Esophagus (tissue), 2 donors: ENCODE measurements around the gene CNNM1. TPM values are rescaled to one million over a fixed set of nuclear protein-coding genes. Genes with fewer than 3 reads are reported as not detected.

ENCODE experiments used
- polyA plus RNA-seq, 2 donors: library from polyadenylated mRNA; stranded (reverse); fragments of 200-250 nt; gene quantifications; one replicate each; pipeline ENCODE4 v1.2.3, GENCODE V29; 2013
- donor health status: healthy with polysubstance abuse.
- donor health status: Bipolar disorder and iron deficiency.

The CNNM1 gene
- polyA plus RNA-seq, 2 donors: 0.61 to 0.81 TPM

Other genes with a start within 250 kb of the CNNM1 start
- gene HPSE2, start 93.5 kb upstream of the CNNM1 start, polyA plus RNA-seq: 1 to 10 TPM; 2.1 to 3.5 TPM
- gene GOT1, start 101.3 kb downstream of the CNNM1 start, polyA plus RNA-seq: 10 to 100 TPM; 29.6 to 57.8 TPM
- 1 to 10 TPM in 1 of 2 donors, under 1 TPM in 1; 0.14 to 1.1 TPM for gene NKX2-3, start 203.6 kb downstream of the CNNM1 start, polyA plus RNA-seq